Immature natural killer cell (primary cell): ENCODE data around the gene DNAH3. TPM values are rescaled to one million over a fixed set of nuclear protein-coding genes. Genes with fewer than 3 reads are reported as not detected.
A peak's percentile ranks its signal among the peaks of the same experiment; 100 is the strongest.
"Not testable (repeated sequence)": the region's sequence is repeated elsewhere in the genome, so short reads cannot be mapped to it uniquely, and the experiment has no call there.

Experiments
- DNase-seq, 3 donors: peaks; one replicate each; pipeline ENCODE4 v3.0.0; 2022; ENCODE audit warnings: mixed read lengths in 1 of 3
- H3K27ac Mint-ChIP-seq, 6 donors: one replicate each; pipeline ENCODE4 v1.8.0; 2020; ENCODE audit warnings: mixed read lengths in 6 of 6, mild to moderate bottlenecking in 5 of 6, inconsistent platforms in 4 of 6, moderate library complexity in 3 of 6
- H3K27me3 Mint-ChIP-seq, 3 donors: one replicate each; pipeline ENCODE4 v1.8.0; 2020 to 2021; ENCODE audit warnings: low read depth in 3 of 3, mild to moderate bottlenecking in 3 of 3, mixed read lengths in 3 of 3, moderate library complexity in 3 of 3, inconsistent platforms in 1 of 3
- H3K36me3 Mint-ChIP-seq, 3 donors: one replicate each; pipeline ENCODE4 v1.8.0; 2020; ENCODE audit warnings: mixed read lengths in 3 of 3, inconsistent platforms in 2 of 3, mild to moderate bottlenecking in 2 of 3
- H3K4me1 Mint-ChIP-seq, 2 donors: one replicate each; pipeline ENCODE4 v1.8.0; 2020; ENCODE audit warnings: inconsistent platforms in 2 of 2, mild to moderate bottlenecking in 2 of 2, mixed read lengths in 2 of 2, moderate library complexity in 1 of 2
- H3K4me3 Mint-ChIP-seq, 5 donors: one replicate each; pipeline ENCODE4 v1.8.0; 2020; ENCODE audit warnings: mild to moderate bottlenecking in 5 of 5, mixed read lengths in 5 of 5, inconsistent platforms in 3 of 5, moderate library complexity in 3 of 5
- H3K9me3 Mint-ChIP-seq, 6 donors: one replicate each; pipeline ENCODE4 v1.8.0; 2020; ENCODE audit warnings: mild to moderate bottlenecking in 6 of 6, mixed read lengths in 6 of 6, inconsistent platforms in 4 of 6, moderate library complexity in 3 of 6
- polyA plus RNA-seq, 3 donors: library from polyadenylated mRNA; unstranded; fragments of 300-500 nt; fragmentation: Illumina TruSeq; gene quantifications; one replicate each; pipeline ENCODE4 v1.2.3, GENCODE V29; 2021

Gene DNAH3
- polyA plus RNA-seq, 3 donors from 2014 or later: 0.02 TPM; not detected in 2

- H3K36me3 Mint-ChIP-seq: no peaks in the 10 kb centered on the region
- H3K27me3 Mint-ChIP-seq: peaks cover 0 to 2% (median 1%) of the 10 kb centered on the region in 3 donors
Observed at GRCh38 chr16:21023509-21024202, 127.0 kb downstream of the DNAH3 start.

GRCh38 chr16:21021316-21021715 lies 129.3 kb downstream of the DNAH3 start:
- H3K36me3 Mint-ChIP-seq: no peaks in the 10 kb centered on the region
- H3K9me3 Mint-ChIP-seq: no peaks in the 10 kb centered on the region
- H3K27ac Mint-ChIP-seq: no peak overlapping the region
- peaks cover 0 to 5% (median 1%) of the 10 kb centered on the region in 3 donors for H3K27me3 Mint-ChIP-seq
- peaks cover 15 to 20% of the 10 kb centered on the region in 2 donors for H3K4me1 Mint-ChIP-seq
- DNase-seq: no peak
- no peak overlapping the region for H3K4me3 Mint-ChIP-seq

More at GRCh38 chr16:21023509-21024202, 127.0 kb downstream of the DNAH3 start:
- Mint-ChIP-seq H3K27ac (peak overlapping the region in 3 of 6 donors; percentile 1 to 29 (median 10)), H3K9me3 (no peaks in the 10 kb centered on the region), H3K4me1 (peaks cover 15 to 20% of the 10 kb centered on the region in 2 donors), H3K4me3 (peak overlapping the region; percentile 21 to 73 (median 54))
- DNase-seq: peak in 1 of 3 donors; percentile 7

- Mint-ChIP-seq H3K9me3 (peaks cover 0 to 8% (median under 1%) of the 10 kb centered on the region in 6 donors), H3K4me1 (no peaks in the 10 kb centered on the region), H3K27me3 (peaks cover 4 to 11% (median 6%) of the 10 kb centered on the region in 3 donors), H3K36me3 (no peaks in the 10 kb centered on the region), H3K4me3 (no peak overlapping the region), H3K27ac (no peak overlapping the region)
- no peak for DNase-seq
Observed at GRCh38 chr16:21009815-21010214, 140.8 kb downstream of the DNAH3 start.

- Mint-ChIP-seq H3K27ac (no peak overlapping the region), H3K27me3 (peaks cover 3 to 10% (median 9%) of the 10 kb centered on the region in 3 donors), H3K4me1 (no peaks in the 10 kb centered on the region), H3K36me3 (no peaks in the 10 kb centered on the region), H3K9me3 (peaks cover 0 to 4% (median 0%) of the 10 kb centered on the region in 6 donors), H3K4me3 (no peak overlapping the region)
- DNase-seq: no peak
Observed at GRCh38 chr16:21005008-21005407, 145.6 kb downstream of the DNAH3 start.

GRCh38 chr16:21001262-21001661 lies 149.4 kb downstream of the DNAH3 start:
- Mint-ChIP-seq H3K27me3 (peaks cover 0 to 7% (median 6%) of the 10 kb centered on the region in 3 donors), H3K4me3 (no peak overlapping the region), H3K27ac (no peak overlapping the region), H3K9me3 (no peaks in the 10 kb centered on the region), H3K4me1 (no peaks in the 10 kb centered on the region), H3K36me3 (no peaks in the 10 kb centered on the region)
- no peak for DNase-seq

GRCh38 chr16:20997147-20997546 lies 153.5 kb downstream of the DNAH3 start:
- Mint-ChIP-seq H3K9me3 (no peaks in the 10 kb centered on the region), H3K36me3 (no peaks in the 10 kb centered on the region)

GRCh38 chr16:20995711-20996110 lies 154.9 kb downstream of the DNAH3 start:
- no peak for DNase-seq
- Mint-ChIP-seq H3K4me3 (no peak overlapping the region), H3K27me3 (peaks cover 0 to 6% (median 0%) of the 10 kb centered on the region in 3 donors), H3K27ac (no peak overlapping the region), H3K36me3 (no peaks in the 10 kb centered on the region), H3K4me1 (no peaks in the 10 kb centered on the region), H3K9me3 (no peaks in the 10 kb centered on the region)

More at GRCh38 chr16:20997147-20997546, 153.5 kb downstream of the DNAH3 start:
- Mint-ChIP-seq H3K27ac (peak overlapping the region in 1 of 6 donors; percentile 43), H3K4me3 (no peak overlapping the region), H3K4me1 (no peaks in the 10 kb centered on the region), H3K27me3 (peaks cover 0 to 6% (median 4%) of the 10 kb centered on the region in 3 donors)
- DNase-seq: no peak

- not testable (repeated sequence) for DNase-seq, H3K27me3 Mint-ChIP-seq, H3K36me3 Mint-ChIP-seq, H3K4me1 Mint-ChIP-seq, H3K9me3 Mint-ChIP-seq, H3K4me3 Mint-ChIP-seq, H3K27ac Mint-ChIP-seq
Observed at GRCh38 chr16:20989496-20990070, 161.1 kb downstream of the DNAH3 start.

- H3K36me3 Mint-ChIP-seq: no peaks in the 10 kb centered on the region
Observed at GRCh38 chr16:20987049-20987448, 163.6 kb downstream of the DNAH3 start.

GRCh38 chr16:20984019-20984418 lies 166.6 kb downstream of the DNAH3 start:
- no peak overlapping the region for H3K4me3 Mint-ChIP-seq
- no peak for DNase-seq
- H3K27ac Mint-ChIP-seq: no peak overlapping the region

More at GRCh38 chr16:20987049-20987448, 163.6 kb downstream of the DNAH3 start:
- Mint-ChIP-seq H3K4me1 (no peaks in the 10 kb centered on the region), H3K27ac (no peak overlapping the region), H3K4me3 (no peak overlapping the region), H3K9me3 (no peaks in the 10 kb centered on the region), H3K27me3 (peaks cover 0 to 6% (median 4%) of the 10 kb centered on the region in 3 donors)
- no peak for DNase-seq

GRCh38 chr16:20976576-20976975 lies 174.1 kb downstream of the DNAH3 start:
- peaks cover 0 to 8% (median 7%) of the 10 kb centered on the region in 3 donors for H3K27me3 Mint-ChIP-seq

More at GRCh38 chr16:20984019-20984418, 166.6 kb downstream of the DNAH3 start:
- H3K9me3 Mint-ChIP-seq: no peaks in the 10 kb centered on the region
- H3K27me3 Mint-ChIP-seq: peaks cover 2 to 6% (median 4%) of the 10 kb centered on the region in 3 donors
- H3K4me1 Mint-ChIP-seq: no peaks in the 10 kb centered on the region
- no peaks in the 10 kb centered on the region for H3K36me3 Mint-ChIP-seq

GRCh38 chr16:20973201-20973600 lies 177.4 kb downstream of the DNAH3 start:
- DNase-seq, H3K9me3 Mint-ChIP-seq, H3K4me3 Mint-ChIP-seq, H3K36me3 Mint-ChIP-seq, H3K4me1 Mint-ChIP-seq, H3K27ac Mint-ChIP-seq: not testable (repeated sequence)
- peaks cover 0 to 10% (median 4%) of the 10 kb centered on the region in 3 donors for H3K27me3 Mint-ChIP-seq

More at GRCh38 chr16:20976576-20976975, 174.1 kb downstream of the DNAH3 start:
- Mint-ChIP-seq H3K36me3 (no peaks in the 10 kb centered on the region), H3K9me3 (no peaks in the 10 kb centered on the region), H3K4me3 (no peak overlapping the region), H3K4me1 (no peaks in the 10 kb centered on the region), H3K27ac (no peak overlapping the region)
- no peak for DNase-seq

GRCh38 chr16:20971401-20971800 lies 179.2 kb downstream of the DNAH3 start:
- H3K36me3 Mint-ChIP-seq: no peaks in the 10 kb centered on the region
- no peak overlapping the region for H3K4me3 Mint-ChIP-seq
- H3K27ac Mint-ChIP-seq: no peak overlapping the region
- peaks cover 0 to 8% (median 4%) of the 10 kb centered on the region in 3 donors for H3K27me3 Mint-ChIP-seq
- peaks cover 0 to 2% (median 0%) of the 10 kb centered on the region in 6 donors for H3K9me3 Mint-ChIP-seq
- DNase-seq: no peak
- H3K4me1 Mint-ChIP-seq: no peaks in the 10 kb centered on the region

- peaks cover 0 to 8% (median 4%) of the 10 kb centered on the region in 3 donors for H3K27me3 Mint-ChIP-seq
- H3K4me3 Mint-ChIP-seq: no peak overlapping the region
- no peaks in the 10 kb centered on the region for H3K4me1 Mint-ChIP-seq
- no peak overlapping the region for H3K27ac Mint-ChIP-seq
- H3K9me3 Mint-ChIP-seq: peaks cover 0 to 2% (median 0%) of the 10 kb centered on the region in 6 donors
- no peak for DNase-seq
- no peaks in the 10 kb centered on the region for H3K36me3 Mint-ChIP-seq
Observed at GRCh38 chr16:20969386-20969785, 181.3 kb downstream of the DNAH3 start.
